ENCODE data around the gene MT3. TPM values are rescaled to one million over a fixed set of nuclear protein-coding genes. Genes with fewer than 3 reads are reported as not detected.

Gene MT3
- polyA plus RNA-seq, 1 experiment: not detected

DNA sequence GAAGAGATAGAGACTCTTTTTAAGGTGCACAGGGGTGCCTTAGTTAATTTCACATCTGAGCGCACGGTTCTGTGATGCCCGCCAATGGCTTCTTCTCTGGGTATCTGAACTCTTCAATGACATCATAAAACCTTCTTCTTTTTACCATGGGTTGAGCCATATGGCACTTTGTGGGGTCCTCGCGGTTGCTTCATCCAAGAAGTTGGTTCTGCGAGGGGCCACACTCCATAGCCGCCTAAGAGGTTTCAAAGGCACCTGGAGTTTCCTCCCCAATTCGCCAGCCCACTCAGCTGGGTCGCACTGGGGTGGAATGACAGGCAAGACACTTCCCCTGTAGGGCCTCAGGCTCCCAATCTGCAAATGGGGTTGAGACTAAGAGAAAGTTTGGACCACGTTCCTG, 34.9 kb upstream of the MT3 start:
- Histone ChIP-seq H3K4me3 (ENCODE audit: low read depth, low read length) (no peak overlapping the region), H3K27me3 (ENCODE audit: control insufficient read depth, insufficient read depth, low read length) (peaks cover 19% of the 10 kb centered on the region), H3K9me3 (ENCODE audit: control insufficient read depth, insufficient read depth, low read length) (no peaks in the 10 kb centered on the region), H3K27ac (ENCODE audit: low read depth, low read length) (no peak overlapping the region)
- POLR2A ChIA-PET: no interaction called here
- DNase-seq (ENCODE audit: low read depth, low spot score): no peak
- TF ChIP-seq, protein P1, sequence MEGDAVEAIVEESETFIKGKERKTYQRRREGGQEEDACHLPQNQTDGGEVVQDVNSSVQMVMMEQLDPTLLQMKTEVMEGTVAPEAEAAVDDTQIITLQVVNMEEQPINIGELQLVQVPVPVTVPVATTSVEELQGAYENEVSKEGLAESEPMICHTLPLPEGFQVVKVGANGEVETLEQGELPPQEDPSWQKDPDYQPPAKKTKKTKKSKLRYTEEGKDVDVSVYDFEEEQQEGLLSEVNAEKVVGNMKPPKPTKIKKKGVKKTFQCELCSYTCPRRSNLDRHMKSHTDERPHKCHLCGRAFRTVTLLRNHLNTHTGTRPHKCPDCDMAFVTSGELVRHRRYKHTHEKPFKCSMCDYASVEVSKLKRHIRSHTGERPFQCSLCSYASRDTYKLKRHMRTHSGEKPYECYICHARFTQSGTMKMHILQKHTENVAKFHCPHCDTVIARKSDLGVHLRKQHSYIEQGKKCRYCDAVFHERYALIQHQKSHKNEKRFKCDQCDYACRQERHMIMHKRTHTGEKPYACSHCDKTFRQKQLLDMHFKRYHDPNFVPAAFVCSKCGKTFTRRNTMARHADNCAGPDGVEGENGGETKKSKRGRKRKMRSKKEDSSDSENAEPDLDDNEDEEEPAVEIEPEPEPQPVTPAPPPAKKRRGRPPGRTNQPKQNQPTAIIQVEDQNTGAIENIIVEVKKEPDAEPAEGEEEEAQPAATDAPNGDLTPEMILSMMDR (IDR thresholded peaks at IDR 0.05; ENCODE audit: low read depth, low read length): no peak
- CTCF ChIA-PET: interaction anchor here (0.6 kb wide), 1 partner anchor 9 kb away, joined by 6 read pairs; no protein-coding TSS in a partner anchor

- TF ChIP-seq, protein P1 (IDR thresholded peaks at IDR 0.05; ENCODE audit: low read depth, low read length): no peak
- Histone ChIP-seq H3K27ac (ENCODE audit: low read depth, low read length) (no peak overlapping the region), H3K4me3 (ENCODE audit: low read depth, low read length) (no peak overlapping the region), H3K27me3 (ENCODE audit: control insufficient read depth, insufficient read depth, low read length) (peaks cover 24% of the 10 kb centered on the region), H3K9me3 (ENCODE audit: control insufficient read depth, insufficient read depth, low read length) (no peaks in the 10 kb centered on the region)
- peak; percentile 8 for DNase-seq (ENCODE audit: low read depth, low spot score)
- ChIA-PET POLR2A (no interaction called here), CTCF (no interaction called here)
Observed at GRCh38 chr16:56558024-56558747, 31.1 kb upstream of the MT3 start.

- Histone ChIP-seq H3K27ac (ENCODE audit: low read depth, low read length) (no peak overlapping the region), H3K27me3 (ENCODE audit: control insufficient read depth, insufficient read depth, low read length) (peaks cover 18% of the 10 kb centered on the region), H3K4me3 (ENCODE audit: low read depth, low read length) (no peak overlapping the region), H3K9me3 (ENCODE audit: control insufficient read depth, insufficient read depth, low read length) (no peaks in the 10 kb centered on the region)
- ChIA-PET CTCF (no interaction called here), POLR2A (no interaction called here)
- no peak for DNase-seq (ENCODE audit: low read depth, low spot score)
- TF ChIP-seq, protein P1 (IDR thresholded peaks at IDR 0.05; ENCODE audit: low read depth, low read length): no peak
Observed at GRCh38 chr16:56559109-56559508, 30.2 kb upstream of the MT3 start.

- Histone ChIP-seq H3K9me3 (ENCODE audit: control insufficient read depth, insufficient read depth, low read length) (no peaks in the 10 kb centered on the region), H3K27me3 (ENCODE audit: control insufficient read depth, insufficient read depth, low read length) (peaks cover 11% of the 10 kb centered on the region), H3K4me3 (ENCODE audit: low read depth, low read length) (no peak overlapping the region), H3K27ac (ENCODE audit: low read depth, low read length) (no peak overlapping the region)
- DNase-seq (ENCODE audit: low read depth, low spot score): no peak
- ChIA-PET POLR2A (no interaction called here), CTCF (no interaction called here)
- TF ChIP-seq, protein P1 (IDR thresholded peaks at IDR 0.05; ENCODE audit: low read depth, low read length): no peak
Observed at GRCh38 chr16:56560447-56560846, 28.9 kb upstream of the MT3 start.

DNA sequence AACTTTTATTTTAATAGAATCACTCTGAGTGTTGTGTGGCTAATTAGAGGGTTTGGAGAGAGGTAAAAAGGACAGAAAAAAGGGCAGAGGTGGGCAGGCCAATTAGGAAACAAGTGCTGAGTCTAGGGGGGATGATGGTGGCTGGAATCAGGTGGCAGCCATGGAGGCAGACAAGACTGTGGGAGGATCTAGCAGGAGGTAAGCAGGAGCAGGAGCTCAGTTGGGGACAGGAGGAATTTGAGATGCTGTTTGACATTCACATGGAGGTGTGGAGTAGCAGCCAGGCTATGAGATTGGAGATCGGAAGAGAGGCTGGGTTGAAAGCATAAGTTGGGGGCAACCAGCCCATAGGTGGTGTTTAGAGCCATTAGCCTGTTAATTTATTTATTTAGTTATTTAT, 28.2 kb upstream of the MT3 start:
- Histone ChIP-seq H3K4me3 (ENCODE audit: low read depth, low read length) (no peak overlapping the region), H3K9me3 (ENCODE audit: control insufficient read depth, insufficient read depth, low read length) (no peaks in the 10 kb centered on the region), H3K27ac (ENCODE audit: low read depth, low read length) (no peak overlapping the region), H3K27me3 (ENCODE audit: control insufficient read depth, insufficient read depth, low read length) (peaks cover 18% of the 10 kb centered on the region)
- TF ChIP-seq, protein P1 (IDR thresholded peaks at IDR 0.05; ENCODE audit: low read depth, low read length): no peak
- ChIA-PET CTCF (interaction anchor here (1.1 kb wide), 1 partner anchor 47 kb away, joined by 5 read pairs; no protein-coding TSS in a partner anchor), POLR2A (no interaction called here)
- no peak for DNase-seq (ENCODE audit: low read depth, low spot score)

All from AG04450 (cell line).